ENCODE results near the gene MAP2K5.

Gene MAP2K5

DNA sequence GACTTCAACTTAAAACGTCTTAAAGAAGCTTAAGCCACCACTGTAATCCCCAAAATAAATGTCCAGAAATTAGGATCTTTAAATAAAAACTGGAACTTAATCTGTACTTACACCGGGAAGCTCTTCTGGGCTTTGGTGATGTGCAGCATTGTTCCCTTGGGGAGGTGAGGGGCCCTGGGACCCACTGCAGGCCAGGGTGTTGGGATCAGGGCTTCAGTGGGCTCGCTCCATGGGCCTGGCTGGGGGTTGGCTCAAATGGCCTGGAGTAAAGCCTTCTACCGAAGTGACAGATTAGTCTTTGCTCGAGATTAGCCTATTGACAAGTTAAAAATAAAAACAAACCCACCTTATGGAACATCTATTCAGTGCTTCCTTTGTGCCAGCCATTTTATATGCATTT is 303.5 kb downstream of the MAP2K5 start:
- no peak for DNase-seq

DNA sequence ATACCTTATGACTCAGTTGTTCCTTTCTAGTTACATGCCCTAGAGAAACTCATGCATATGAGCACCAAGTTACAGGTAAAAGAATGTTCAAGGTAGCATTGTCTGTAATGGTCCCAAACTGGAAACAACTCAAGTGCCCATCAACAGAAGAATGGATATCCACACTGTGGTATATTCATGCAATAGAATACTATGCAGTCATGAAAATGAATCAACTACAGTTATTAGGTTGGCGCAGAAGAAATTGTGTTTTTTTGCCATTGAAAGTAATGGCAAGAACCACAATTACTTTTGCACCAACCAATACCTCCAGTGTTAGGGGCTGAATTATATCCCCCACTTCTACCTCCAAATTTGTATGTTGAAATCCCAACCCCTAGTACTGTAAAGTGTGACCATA is 307.0 kb downstream of the MAP2K5 start:
- no peak for DNase-seq

DNA sequence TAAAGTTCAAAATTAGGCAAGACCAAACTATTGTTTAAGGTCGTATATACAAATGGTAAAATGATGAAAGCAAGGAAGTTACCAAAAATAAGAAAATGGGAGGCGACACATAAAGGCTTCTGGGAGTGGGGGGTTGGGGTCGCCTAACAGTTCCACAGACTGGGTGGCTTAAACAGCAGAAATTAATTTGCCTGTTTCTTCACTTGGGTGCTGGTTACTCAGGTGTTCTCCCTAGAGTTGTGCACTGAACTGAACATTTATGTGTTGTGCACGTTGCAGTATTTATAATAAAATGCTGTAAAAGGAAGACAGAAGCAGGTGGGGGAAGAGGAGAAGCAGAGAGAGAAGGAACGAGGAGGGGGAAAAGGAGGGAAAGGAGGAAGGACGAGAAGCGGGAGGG is 307.8 kb downstream of the MAP2K5 start:
- no peak for DNase-seq

DNA sequence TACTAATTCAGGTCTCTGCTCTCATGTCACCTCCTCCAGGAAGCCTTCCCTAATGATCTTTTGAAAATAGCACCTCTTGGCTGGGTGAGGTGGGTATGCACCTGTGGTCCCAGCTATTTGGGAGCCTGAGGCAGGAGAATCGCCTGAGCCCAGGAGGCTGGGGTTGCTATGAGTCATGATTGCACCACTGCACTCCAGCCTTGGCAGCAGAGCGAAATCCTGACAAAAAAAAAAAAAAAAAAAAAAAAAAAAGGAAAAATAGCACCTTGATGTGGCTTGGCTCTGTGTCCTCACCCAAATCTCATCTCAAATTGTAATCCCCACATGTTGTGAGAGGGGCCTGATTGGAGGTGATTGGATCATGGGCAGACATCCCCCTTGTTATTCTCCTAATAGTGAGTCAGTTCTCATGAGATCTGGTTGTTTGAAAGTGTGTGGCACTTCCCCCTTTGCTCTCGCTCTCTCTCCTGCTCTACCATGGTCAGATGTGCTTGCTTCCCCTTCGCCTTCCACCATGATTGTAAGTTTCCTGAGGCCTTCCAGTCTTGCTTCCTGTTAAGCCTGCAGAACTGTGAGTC is 308.6 kb downstream of the MAP2K5 start:
- DNase-seq: no peak

DNA sequence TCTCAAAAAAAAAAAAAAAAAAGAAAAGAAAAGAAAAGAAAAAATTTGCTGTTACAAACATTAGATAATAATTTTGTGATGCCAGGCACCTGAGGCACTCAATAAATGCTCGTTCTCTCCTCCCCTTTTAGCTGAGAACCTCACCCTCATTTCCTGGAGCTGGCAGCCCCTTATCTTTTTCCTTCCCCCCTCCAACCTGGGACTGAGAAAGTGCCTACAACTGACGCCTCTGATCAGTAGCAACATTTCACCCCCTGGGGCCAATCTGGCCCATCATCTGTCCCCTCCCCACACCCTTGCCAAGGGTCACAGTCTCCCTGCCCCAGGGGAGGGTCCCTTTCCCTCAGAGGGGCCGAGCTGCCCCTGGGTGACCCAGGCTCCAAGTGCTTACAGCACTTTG is 309.9 kb downstream of the MAP2K5 start:
- no peak for DNase-seq

DNA sequence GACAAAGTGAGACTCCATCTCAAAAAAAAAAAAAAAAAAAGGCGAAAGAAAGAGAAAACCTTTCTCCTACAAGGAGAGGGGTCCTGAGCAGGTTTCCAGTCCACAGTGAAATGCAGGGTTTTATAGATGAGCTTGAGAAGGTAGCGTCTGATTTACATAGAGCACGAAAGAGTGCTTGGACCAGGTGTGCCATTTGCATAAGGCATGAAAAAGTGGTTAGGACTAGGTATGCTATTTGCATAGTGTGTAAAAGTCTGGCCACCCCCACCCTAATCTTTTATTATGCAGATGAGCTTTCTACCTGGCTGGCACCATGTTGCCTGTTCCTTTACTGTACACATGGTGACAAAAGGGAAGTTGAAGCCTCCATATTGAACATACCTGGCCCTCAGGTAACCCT is 311.0 kb downstream of the MAP2K5 start:
- no peak for DNase-seq

DNA sequence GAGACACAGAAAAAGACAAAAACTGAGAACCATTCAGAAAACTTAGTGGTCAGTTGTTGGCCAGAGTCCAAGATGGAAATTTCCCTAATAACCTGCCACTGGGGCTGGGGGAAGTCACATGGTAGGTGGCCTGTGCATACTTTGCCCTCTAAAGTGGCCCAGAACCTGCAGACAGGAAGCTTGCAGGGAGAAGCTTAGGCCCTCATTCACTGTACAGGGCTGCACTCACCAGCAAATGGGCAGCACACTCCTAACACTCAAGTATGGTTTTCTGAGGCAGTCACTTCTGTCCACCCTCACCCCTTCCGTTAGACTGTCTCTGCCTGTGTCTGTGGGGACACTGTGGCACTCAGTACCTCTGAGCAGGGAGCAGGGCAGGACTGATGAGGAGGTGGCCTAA is 311.9 kb downstream of the MAP2K5 start:
- DNase-seq: no peak

DNA sequence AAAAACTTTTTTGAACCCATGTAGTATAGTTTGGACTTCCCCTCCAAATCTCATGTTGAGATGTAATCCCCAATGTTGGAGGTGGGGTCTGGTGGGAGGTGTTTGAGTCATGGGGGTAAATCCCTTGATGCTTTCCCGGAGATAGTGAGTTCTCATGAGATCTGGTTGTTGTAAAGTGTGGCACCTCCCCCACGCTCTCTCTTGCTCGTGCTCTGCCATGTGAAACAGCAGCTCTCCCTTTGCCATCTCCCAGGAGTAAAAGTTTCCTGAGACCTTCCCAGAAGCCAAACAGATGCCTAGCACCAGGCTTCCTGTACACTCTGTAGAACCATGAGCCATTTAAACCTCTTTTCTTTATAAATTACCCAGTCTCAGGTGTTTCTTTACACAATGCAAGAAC is 313.3 kb downstream of the MAP2K5 start:
- no peak for DNase-seq

All from NCI-H187 (cell line).